Sigmoid colon (tissue), 4 donors: Measurements from ENCODE around the gene TMEM44.

ENCODE experiments used
- EP300 ChIP-seq, 4 donors: sonication (generic); formaldehyde crosslinking; IDR thresholded peaks; one replicate each; pipeline ENCODE4 v1.6.1; 2017; ENCODE audit warnings: antibody characterized with exemption in 4 of 4
- POLR2A ChIP-seq, 2 donors: fragments of 450-650 bp; IDR thresholded peaks; one replicate each; pipeline ENCODE4 v1.6.1; 2016; ENCODE audit warnings: antibody characterized with exemption in 2 of 2, mild to moderate bottlenecking in 2 of 2, moderate library complexity in 2 of 2
- POLR2AphosphoS5 ChIP-seq, 4 donors: sonication (generic); formaldehyde crosslinking; IDR thresholded peaks; one replicate each; pipeline ENCODE4 v1.6.1; 2017; ENCODE audit warnings: antibody characterized with exemption in 4 of 4

DNA sequence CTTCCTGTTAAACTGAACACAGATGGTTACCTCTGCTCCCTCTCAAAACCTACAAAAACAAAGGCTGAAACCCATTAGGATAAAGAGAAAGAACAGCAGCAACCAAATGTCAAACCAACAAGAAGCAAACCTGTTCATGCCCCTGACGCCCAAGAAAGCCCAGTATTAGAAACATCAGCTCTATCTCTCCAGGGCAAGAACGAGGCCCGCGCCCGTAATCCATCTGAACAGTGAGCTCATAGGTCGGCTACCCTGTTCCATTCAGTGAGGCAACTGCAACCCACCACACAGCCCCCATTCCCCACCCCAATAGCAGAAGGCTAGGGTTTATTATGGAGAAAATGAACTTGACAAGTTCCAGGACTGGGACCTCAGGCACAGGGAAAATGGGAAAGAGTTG lies 28.7 kb upstream of the TMEM44 start:
- TF ChIP-seq POLR2AphosphoS5 (IDR thresholded peaks at IDR 0.05), result no peak
- no peak for TF ChIP-seq POLR2A (IDR thresholded peaks at IDR 0.05)
- no peak for TF ChIP-seq EP300 (IDR thresholded peaks at IDR 0.05)
